Thoracic aorta (tissue), 2 donors: ENCODE data around the gene KIF3A. TPM values are rescaled to one million over a fixed set of nuclear protein-coding genes. Genes with fewer than 3 reads are reported as not detected.
A peak's percentile ranks its signal among the peaks of the same experiment; 100 is the strongest.

Source experiments
- ATAC-seq: fragments of 150-250 bp; one replicate; pipeline ENCODE4 v1.8.0; 2017; ENCODE audit warnings: low read depth; ENCODE audit not compliant: insufficient number of reproducible peaks, low FRiP score
- DNase-seq: peaks from one replicate; pipeline ENCODE4 v3.0.0-alpha.2; 2020; ENCODE audit warnings: low spot score
- H3K27ac ChIP-seq, 2 donors: fragments of 200-600 bp; sonication (generic); 1 replicate in 1 of 2; 2 replicates in 1 of 2; pipeline ENCODE4 v1.5.1; 2016; ENCODE audit warnings: mild to moderate bottlenecking in 2 of 2, moderate library complexity in 2 of 2
- H3K27me3 ChIP-seq: fragments of 200-600 bp; sonication (generic); replicated peaks from 2 replicates; pipeline ENCODE4 v1.6.0; 2016; ENCODE audit warnings: mild to moderate bottlenecking; ENCODE audit not compliant: insufficient read depth
- H3K36me3 ChIP-seq: fragments of 200-600 bp; sonication (generic); one replicate; pipeline ENCODE4 v1.5.1; 2016
- H3K4me1 ChIP-seq, 2 donors: fragments of 200-600 bp; sonication (generic); 1 replicate in 1 of 2; 2 replicates in 1 of 2; pipeline versions ENCODE4 v1.5.1 to v1.6.0; 2016; ENCODE audit warnings: low read depth in 2 of 2, mild to moderate bottlenecking in 1 of 2; ENCODE audit not compliant: control insufficient read depth in 1 of 2
- H3K4me3 ChIP-seq: fragments of 200-600 bp; sonication (generic); 2 replicates; pipeline ENCODE4 v1.5.1; 2016; ENCODE audit warnings: mild to moderate bottlenecking
- H3K9me3 ChIP-seq: fragments of 200-600 bp; sonication (generic); 2 replicates; pipeline ENCODE4 v1.5.1; 2016
- total RNA-seq, 2 donors: library from RNA; depleted of rRNA; stranded (reverse); fragments of >200 nt; gene quantifications; one replicate each; pipeline versions ENCODE4 v1.1.0 to v1.2.3, GENCODE V29; 2016
- TF ChIP-seq, protein P1 (sequence below): fragments of 200-600 bp; sonication (generic); IDR thresholded peaks from one replicate; pipeline ENCODE4 v1.5.1; 2019; ENCODE audit warnings: antibody characterized with exemption

The KIF3A gene
- total RNA-seq, 2 donors from 2014 or later: 3.7 to 5.9 TPM

DNA sequence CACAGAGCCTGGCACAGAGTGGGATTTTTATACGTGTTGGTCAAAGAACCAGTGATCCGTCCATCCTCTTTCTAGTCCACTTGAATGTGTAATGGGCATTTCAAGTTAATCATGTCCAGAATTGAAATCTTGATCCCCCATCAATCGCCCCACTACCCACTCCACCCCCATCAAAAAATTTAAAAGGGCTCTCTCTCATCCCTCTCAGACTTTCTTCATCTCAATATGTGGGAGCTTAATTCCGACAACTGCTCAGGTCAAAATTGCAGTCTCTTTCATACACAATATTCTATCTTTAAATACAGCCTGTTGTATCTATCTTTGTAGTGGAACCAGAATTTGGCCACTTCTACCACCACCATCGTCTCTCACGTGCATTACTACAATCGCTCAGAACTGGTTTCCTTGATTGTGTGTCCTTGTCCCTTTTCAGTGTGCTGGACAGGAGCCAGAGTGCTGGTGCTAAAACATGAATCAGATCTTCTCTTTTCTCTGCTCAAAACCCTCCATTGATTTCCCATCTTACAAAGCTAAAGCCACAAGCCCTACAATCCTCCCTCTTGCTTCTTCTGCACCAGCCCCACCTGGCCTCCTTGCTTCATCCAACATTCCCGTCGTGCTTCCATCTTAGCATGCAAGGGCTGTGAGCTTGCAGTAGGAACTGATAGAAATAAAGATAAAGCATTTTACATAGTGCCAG lies 786 bp upstream of the KIF3A start:
- TF ChIP-seq, protein P1, sequence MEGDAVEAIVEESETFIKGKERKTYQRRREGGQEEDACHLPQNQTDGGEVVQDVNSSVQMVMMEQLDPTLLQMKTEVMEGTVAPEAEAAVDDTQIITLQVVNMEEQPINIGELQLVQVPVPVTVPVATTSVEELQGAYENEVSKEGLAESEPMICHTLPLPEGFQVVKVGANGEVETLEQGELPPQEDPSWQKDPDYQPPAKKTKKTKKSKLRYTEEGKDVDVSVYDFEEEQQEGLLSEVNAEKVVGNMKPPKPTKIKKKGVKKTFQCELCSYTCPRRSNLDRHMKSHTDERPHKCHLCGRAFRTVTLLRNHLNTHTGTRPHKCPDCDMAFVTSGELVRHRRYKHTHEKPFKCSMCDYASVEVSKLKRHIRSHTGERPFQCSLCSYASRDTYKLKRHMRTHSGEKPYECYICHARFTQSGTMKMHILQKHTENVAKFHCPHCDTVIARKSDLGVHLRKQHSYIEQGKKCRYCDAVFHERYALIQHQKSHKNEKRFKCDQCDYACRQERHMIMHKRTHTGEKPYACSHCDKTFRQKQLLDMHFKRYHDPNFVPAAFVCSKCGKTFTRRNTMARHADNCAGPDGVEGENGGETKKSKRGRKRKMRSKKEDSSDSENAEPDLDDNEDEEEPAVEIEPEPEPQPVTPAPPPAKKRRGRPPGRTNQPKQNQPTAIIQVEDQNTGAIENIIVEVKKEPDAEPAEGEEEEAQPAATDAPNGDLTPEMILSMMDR: no peak
- H3K9me3 ChIP-seq: no peaks in the 10 kb centered on the region
- DNase-seq: no peak
- peak overlapping the region; percentile 94 for H3K4me3 ChIP-seq
- peaks cover 6 to 15% of the 10 kb centered on the region in 2 donors for H3K4me1 ChIP-seq
- H3K36me3 ChIP-seq: no peaks in the 10 kb centered on the region
- no peak overlapping the region for H3K27ac ChIP-seq
- H3K27me3 ChIP-seq: no peaks in the 10 kb centered on the region
- no peak for ATAC-seq

DNA sequence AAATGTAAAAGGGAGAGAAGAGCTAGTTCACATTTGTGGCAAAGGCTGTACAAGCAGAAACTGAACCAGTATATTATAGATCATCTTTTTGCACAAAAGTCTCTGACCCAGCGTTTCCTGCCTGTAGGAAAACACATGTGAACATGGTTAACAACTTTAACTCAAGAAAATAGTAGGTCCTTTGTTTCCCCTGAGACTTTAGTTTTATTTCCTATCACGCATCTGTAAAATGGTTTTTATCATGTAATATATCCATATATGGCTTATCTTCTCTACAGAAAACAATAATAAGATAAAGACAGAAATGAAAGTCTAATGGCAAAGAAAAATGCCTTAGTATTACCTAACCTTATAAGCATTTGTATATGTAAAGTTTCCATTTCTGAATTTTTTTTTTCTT lies 2.7 kb downstream of the KIF3A start:
- no peaks in the 10 kb centered on the region for H3K36me3 ChIP-seq
- H3K27ac ChIP-seq: no peak overlapping the region
- H3K4me3 ChIP-seq: no peak overlapping the region
- no peaks in the 10 kb centered on the region for H3K9me3 ChIP-seq
- TF ChIP-seq, protein P1: no peak
- H3K27me3 ChIP-seq: no peaks in the 10 kb centered on the region
- no peak for ATAC-seq
- no peak for DNase-seq
- H3K4me1 ChIP-seq: peaks cover 6 to 15% of the 10 kb centered on the region in 2 donors

DNA sequence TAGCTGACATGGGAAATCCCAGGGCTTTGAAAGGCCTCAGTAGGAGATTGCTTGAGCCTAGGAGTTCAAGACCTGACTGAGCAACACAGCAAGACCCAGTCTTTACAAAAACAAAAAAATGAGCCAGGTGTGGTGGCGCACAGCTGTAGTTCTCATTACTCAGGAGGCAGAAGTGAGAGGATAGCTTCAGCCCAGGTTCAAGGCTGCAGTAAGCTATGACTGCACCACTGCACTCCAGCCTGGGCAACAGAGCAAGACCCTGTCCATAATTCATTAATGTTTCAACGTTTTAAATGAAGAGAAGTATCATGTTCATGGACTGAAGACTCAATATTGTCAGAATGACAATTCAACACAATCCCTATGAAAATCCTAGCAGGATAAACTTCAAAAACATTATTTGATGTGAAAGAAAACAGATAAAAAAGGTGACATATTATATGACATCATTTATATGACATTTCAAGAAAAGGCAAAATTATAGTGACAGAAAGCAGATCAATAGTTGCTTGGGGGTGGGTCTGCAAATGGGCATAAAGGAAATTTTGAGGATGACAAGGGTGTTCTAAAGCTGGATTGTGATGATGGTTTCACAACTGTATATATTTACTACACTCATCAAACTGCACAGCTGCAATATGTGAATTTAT lies 3.7 kb downstream of the KIF3A start:
- no peaks in the 10 kb centered on the region for H3K36me3 ChIP-seq
- H3K4me3 ChIP-seq: no peak overlapping the region
- DNase-seq (no peak), ATAC-seq (no peak)
- TF ChIP-seq, protein P1: no peak
- no peaks in the 10 kb centered on the region for H3K9me3 ChIP-seq
- no peak overlapping the region for H3K27ac ChIP-seq
- peaks cover 6 to 15% of the 10 kb centered on the region in 2 donors for H3K4me1 ChIP-seq
- H3K27me3 ChIP-seq: no peaks in the 10 kb centered on the region

DNA sequence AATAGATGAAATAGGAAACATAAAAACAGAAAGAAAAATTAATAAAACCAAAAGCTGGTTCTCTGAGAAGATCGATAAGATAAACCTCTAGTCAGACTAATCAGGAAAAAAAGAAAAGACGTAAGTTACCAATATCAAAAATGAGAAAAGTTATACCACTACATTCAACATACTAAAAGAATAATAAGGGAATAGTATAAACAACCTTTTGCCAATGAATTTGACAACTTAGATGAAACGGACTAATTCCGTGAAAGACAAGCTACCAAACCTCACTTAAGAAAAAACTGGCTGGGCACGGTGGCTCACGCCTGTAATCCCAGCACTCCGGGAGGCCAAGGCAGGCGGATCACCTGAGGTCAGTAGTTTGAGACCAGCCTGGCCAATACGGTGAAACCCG lies 7.5 kb downstream of the KIF3A start:
- Histone ChIP-seq H3K27ac (no peak overlapping the region), H3K27me3 (no peaks in the 10 kb centered on the region), H3K36me3 (no peaks in the 10 kb centered on the region), H3K4me3 (no peak overlapping the region), H3K9me3 (no peaks in the 10 kb centered on the region), H3K4me1 (no peaks in the 10 kb centered on the region)
- ATAC-seq (no peak), DNase-seq (no peak)
- TF ChIP-seq, protein P1: no peak

DNA sequence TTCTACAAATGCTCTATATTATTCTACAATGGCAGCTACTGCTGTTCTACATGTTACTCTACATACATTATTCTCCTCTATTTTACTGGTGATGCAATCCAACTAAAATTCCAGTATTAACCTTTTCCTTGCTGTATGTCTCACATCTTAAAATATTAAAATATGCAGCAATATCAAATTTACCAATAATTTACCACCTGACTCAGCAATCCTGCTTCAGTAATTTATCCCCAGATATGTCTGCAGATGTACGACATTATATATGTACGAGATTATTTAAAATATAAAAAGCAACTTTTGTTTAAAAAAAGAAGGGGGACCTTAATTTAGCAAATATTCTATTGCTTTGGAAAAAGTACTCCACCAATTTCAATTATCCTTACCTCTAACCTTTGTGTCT lies 11.6 kb downstream of the KIF3A start:
- ATAC-seq: no peak
- no peak overlapping the region for H3K4me3 ChIP-seq
- TF ChIP-seq, protein P1: no peak
- DNase-seq: no peak
- H3K4me1 ChIP-seq: no peaks in the 10 kb centered on the region
- no peaks in the 10 kb centered on the region for H3K36me3 ChIP-seq
- no peaks in the 10 kb centered on the region for H3K9me3 ChIP-seq
- H3K27me3 ChIP-seq: no peaks in the 10 kb centered on the region
- H3K27ac ChIP-seq: no peak overlapping the region
